SH-SY5Y (cell line): ENCODE results near the gene PFKL.

Source experiments
- GATA2 ChIP-seq: IDR thresholded peaks from 2 replicates; pipeline ENCODE4 v1.6.1; 2011; ENCODE audit warnings: mild to moderate bottlenecking, low read depth, low read length
- GATA3 ChIP-seq: IDR thresholded peaks from 2 replicates; pipeline ENCODE4 v1.6.1; 2011; ENCODE audit warnings: low read depth, mild to moderate bottlenecking, low read length, moderate library complexity

- TF ChIP-seq GATA2 (no peak), GATA3 (no peak)
Observed at GRCh38 chr21:44318489-44319285, 18.8 kb downstream of the PFKL start.
